A549 treated with RU486 at 1 μM for 4 hours (cell line): ENCODE data around the gene OR10AD1. TPM values are rescaled to one million over a fixed set of nuclear protein-coding genes. Genes with fewer than 3 reads are reported as not detected.

Experiments used
- total RNA-seq: library from RNA; stranded (reverse); fragments of 200-300 nt; extraction: Qiagen RNA extraction; gene quantifications from 5 replicates; pipeline ENCODE4 v1.2.3, GENCODE V29; 2022; ENCODE audit warnings: low read depth

Gene OR10AD1, protein sequence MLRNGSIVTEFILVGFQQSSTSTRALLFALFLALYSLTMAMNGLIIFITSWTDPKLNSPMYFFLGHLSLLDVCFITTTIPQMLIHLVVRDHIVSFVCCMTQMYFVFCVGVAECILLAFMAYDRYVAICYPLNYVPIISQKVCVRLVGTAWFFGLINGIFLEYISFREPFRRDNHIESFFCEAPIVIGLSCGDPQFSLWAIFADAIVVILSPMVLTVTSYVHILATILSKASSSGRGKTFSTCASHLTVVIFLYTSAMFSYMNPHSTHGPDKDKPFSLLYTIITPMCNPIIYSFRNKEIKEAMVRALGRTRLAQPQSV
- total RNA-seq = not detected in 5 replicates

DNA sequence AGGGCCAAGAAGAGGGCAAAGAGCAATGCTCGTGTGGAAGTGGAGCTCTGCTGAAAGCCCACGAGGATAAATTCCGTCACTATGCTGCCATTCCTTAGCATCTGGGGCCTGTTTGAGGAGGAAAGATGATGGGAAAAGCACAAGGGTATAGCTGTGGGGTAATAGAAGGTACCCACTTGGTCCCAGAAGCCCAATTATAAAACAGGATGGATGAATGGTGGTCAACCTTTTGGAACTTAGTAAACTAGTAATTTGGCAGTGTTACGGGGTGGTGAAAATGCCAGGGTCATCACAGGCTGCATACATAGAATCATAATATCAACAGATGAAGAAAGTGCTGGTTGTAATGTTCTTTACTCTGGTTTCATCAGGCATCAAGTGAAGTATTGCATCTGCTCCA lies at the start of gene OR10AD1:
Gene OR10AD1, minus strand, starts transcription at position 101 of the 400 bp plus-strand sequence. Its CDS starts 0 bp downstream, at position 101.

DNA sequence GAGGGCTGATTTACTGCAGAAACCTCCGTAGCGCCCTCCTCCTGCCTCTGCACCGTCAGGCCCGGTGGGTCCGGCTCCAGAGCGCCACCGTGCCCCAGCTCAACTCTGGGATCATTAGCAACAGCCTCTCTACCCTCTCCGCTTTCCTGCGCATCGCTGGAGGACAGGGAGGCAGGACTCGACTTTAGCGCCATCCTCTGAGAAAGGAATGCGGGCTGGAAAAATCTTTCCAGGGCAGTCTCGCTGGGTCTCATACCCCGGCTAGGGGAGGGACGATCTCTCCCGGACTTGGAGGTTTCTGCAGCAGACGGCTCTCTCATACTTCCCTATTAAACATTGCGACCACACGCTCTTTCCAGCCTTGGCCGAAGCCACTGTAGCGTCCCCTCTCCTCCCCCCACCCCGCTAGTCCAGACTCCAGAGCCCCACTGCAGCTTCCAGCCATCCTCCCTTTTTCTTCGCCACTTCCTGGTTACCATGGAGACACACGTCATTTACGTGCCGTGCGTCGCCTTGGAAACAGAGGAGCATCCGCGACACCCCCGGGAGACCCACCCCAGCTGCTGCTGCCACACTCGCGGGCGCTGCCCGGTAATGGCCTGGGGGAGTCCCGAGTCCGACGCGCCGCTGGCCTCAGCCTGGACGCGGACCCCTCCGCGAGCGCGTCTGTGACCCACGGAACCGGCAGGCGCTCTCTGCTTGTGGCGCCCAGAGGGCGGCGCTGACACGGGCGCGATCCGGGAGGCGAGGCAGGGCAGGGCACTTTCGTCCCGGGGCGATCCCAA lies 19.8 kb downstream of the OR10AD1 start, which contains the start of gene CCDC184:
Gene CCDC184, plus strand, starts transcription at position 554 of the 785 bp plus-strand sequence. CDS start 479 bp downstream, outside the sequence.

DNA sequence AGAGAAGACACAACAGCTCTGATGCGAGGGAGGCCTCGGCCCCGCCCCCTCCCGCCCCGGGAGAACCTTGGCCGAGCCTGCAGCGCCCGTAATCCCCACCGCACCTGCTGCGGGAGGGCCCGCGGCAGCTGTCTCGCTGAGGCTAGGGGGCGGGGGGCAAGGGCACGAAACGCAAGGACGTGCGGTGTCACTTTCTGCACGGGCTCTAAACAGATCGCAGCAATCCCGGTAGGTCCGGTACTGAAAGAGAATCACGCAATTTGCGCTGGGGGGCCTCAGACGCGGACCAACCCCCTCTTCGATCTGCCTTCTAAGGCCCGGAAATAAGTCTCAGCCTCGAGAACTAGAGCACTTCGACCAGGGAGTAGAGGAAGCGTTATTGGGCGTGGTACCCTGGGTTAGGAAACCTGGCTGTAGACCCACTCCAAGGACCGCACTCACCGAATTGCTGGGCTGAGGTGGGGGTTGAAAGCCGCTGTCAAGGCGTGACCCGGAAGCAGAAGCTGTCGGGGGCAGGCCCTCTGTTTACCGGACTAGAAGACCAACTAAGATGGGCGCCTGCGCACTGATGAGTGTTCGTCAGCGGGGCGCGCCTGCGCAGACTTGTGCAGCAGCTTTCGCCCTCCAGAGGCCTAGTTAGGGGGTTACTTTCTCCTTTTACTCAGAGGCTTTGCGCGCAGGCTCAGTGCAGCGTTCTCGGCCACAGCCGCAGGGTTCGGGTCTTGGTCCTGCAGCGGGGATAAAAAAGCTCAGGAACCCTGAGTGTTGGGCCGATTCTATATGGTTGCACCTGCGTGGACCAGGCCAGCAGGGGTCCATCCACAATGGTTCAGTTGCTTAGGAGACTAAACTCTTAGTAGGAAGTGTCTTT lies 45.8 kb downstream of the OR10AD1 start, which contains the start of gene ASB8:
Gene ASB8, minus strand, starts transcription at position 498 of the 871 bp plus-strand sequence. CDS start 4,019 bp downstream, outside the sequence.

Other genes with a start within 250 kb of the OR10AD1 start
- 123 to 152 TPM (median 136 TPM) in 5 replicates for gene TMEM106C, start 239.7 kb downstream of the OR10AD1 start, total RNA-seq
- 0.06 to 0.40 TPM (median 0.17 TPM) in 4 of 5 replicates, not detected in the other for gene COL2A1, start 198.8 kb downstream of the OR10AD1 start, total RNA-seq
- 9.1 to 15.7 TPM (median 12.7 TPM) in 5 replicates for gene SENP1, start 97.2 kb downstream of the OR10AD1 start, total RNA-seq
- 24.4 to 28.3 TPM (median 27.2 TPM) in 5 replicates for gene PFKM, start 83.9 kb downstream of the OR10AD1 start, total RNA-seq
- 11.6 to 17.6 TPM (median 13.3 TPM) in 5 replicates for gene ASB8, start 45.8 kb downstream of the OR10AD1 start, total RNA-seq
- 3.0 to 3.4 TPM (median 3.3 TPM) in 5 replicates for gene CCDC184, start 19.6 kb downstream of the OR10AD1 start, total RNA-seq
- gene ZNF641, start 147.6 kb upstream of the OR10AD1 start, total RNA-seq = 5.1 to 8.1 TPM (median 6.3 TPM) in 5 replicates